ENCODE measurements around the gene HSPD1.

The HSPD1 gene

GRCh38 chr2:197499594-197500502 lies at the start of gene HSPD1, which contains the start of gene HSPE1:
TSS of gene HSPD1 (minus strand) at chr2:197499840. CDS start at chr2:197498848, 992 bp downstream.
TSS of gene HSPE1 (plus strand) at chr2:197500379. CDS start at chr2:197500437, 58 bp downstream.
- peak within 1 kb of the TSS; percentile 62 for H3K4me3 ChIP-seq (ENCODE audit: low read depth, low read length)
- TF ChIP-seq CTCF (IDR thresholded peaks at IDR 0.05; ENCODE audit: borderline replicate concordance, insufficient read depth, low read depth, low read length) = no peak

GRCh38 chr2:197548582-197548981 lies 48.9 kb upstream of the HSPD1 start:
- TF ChIP-seq CTCF (IDR thresholded peaks at IDR 0.05; ENCODE audit: borderline replicate concordance, insufficient read depth, low read depth, low read length) = no peak
- H3K4me3 ChIP-seq (ENCODE audit: low read depth, low read length) = no peak overlapping the region

GRCh38 chr2:197547163-197547900 lies 47.7 kb upstream of the HSPD1 start:
- TF ChIP-seq CTCF (IDR thresholded peaks at IDR 0.05; ENCODE audit: borderline replicate concordance, insufficient read depth, low read depth, low read length) = no peak
- no peak overlapping the region for H3K4me3 ChIP-seq (ENCODE audit: low read depth, low read length)

GRCh38 chr2:197543206-197543605 lies 43.6 kb upstream of the HSPD1 start:
- H3K4me3 ChIP-seq (ENCODE audit: low read depth, low read length) = no peak overlapping the region
- TF ChIP-seq CTCF (IDR thresholded peaks at IDR 0.05; ENCODE audit: borderline replicate concordance, insufficient read depth, low read depth, low read length) = no peak

GRCh38 chr2:197539734-197540133 lies 40.1 kb upstream of the HSPD1 start:
- no peak for TF ChIP-seq CTCF (IDR thresholded peaks at IDR 0.05; ENCODE audit: borderline replicate concordance, insufficient read depth, low read depth, low read length)
- H3K4me3 ChIP-seq (ENCODE audit: low read depth, low read length) = no peak overlapping the region

- no peak overlapping the region for H3K4me3 ChIP-seq (ENCODE audit: low read depth, low read length)
- no peak for TF ChIP-seq CTCF (IDR thresholded peaks at IDR 0.05; ENCODE audit: borderline replicate concordance, insufficient read depth, low read depth, low read length)
These were observed 38.8 kb upstream of the HSPD1 start for GRCh38 chr2:197538412-197538811.
